ENCODE results near the gene ATRAID. TPM values are rescaled to one million over a fixed set of nuclear protein-coding genes. Genes with fewer than 3 reads are reported as not detected.

Gene ATRAID
- total and polyA plus RNA-seq, 2 of the 8 experiments (the other 6 are each of a cell fraction or from before 2014, with no cell fraction given): 109 to 280 TPM

GRCh38 chr2:27256855-27257454 lies 45.1 kb downstream of the ATRAID start:
- no peak overlapping the region for H4K91ac ChIP-seq (replicated peaks; ENCODE audit: insufficient read length, low read length)
- no peak overlapping the region for H2BK12ac ChIP-seq (ENCODE audit: low read depth, low read length)
- no peak overlapping the region for H2BK15ac ChIP-seq (ENCODE audit: low read length)
- H3K36me3 ChIP-seq (ENCODE audit: control insufficient read depth in 2 of 4, insufficient read depth in 4 of 4, low read length in 3 of 4): no peaks in the 10 kb centered on the region
- no peak overlapping the region for H4K5ac ChIP-seq (ENCODE audit: insufficient read length, low read depth, low read length)
- H2AFZ ChIP-seq (ENCODE audit: low read length): no peak overlapping the region
- H3K27me3 ChIP-seq (replicated peaks in 1 of 4; ENCODE audit: control insufficient read depth in 3 of 4, extremely low read depth in 1 of 4, insufficient read depth in 3 of 4, low read length in 3 of 4): peaks cover 10 to 22% (median 18%) of the 10 kb centered on the region in 4 experiments
- no peak overlapping the region for H3K14ac ChIP-seq (ENCODE audit: insufficient read length)
- ChIA-PET CTCF (ENCODE audit: partially characterized antibody) (interaction anchor here (0.9 to 5.6 kb wide), 4 partner anchors 9 to 46 kb away, joined by 3 to 64 read pairs (median 6); partner anchors contain the start of gene TRIM54), POLR2A (ENCODE audit: partially characterized antibody) (interaction anchor here (0.6 to 32.6 kb wide), 4 partner anchors 8 to 44 kb away, joined by 3 to 835 read pairs (median 27); partner anchors contain the start of genes CAD and SLC5A6)
- H2BK5ac ChIP-seq (ENCODE audit: low read depth, low read length): no peak overlapping the region
- no peaks in the 10 kb centered on the region for H3K9me3 ChIP-seq (ENCODE audit: insufficient read depth in 2 of 2, low read depth in 1 of 2, low read length in 1 of 2)
- H2AK5ac ChIP-seq (ENCODE audit: low read depth, low read length): no peak overlapping the region
- DNase-seq (ENCODE audit: low read depth in 1 of 2, low spot score in 2 of 2) (no peak), FAIRE-seq (no peak)
- H3K18ac ChIP-seq (ENCODE audit: extremely low read depth, low read length): no peak overlapping the region
- H4K8ac ChIP-seq (ENCODE audit: extremely low read depth, insufficient read depth, low read length): no peak overlapping the region
- no peak overlapping the region for H3K4me2 ChIP-seq (ENCODE audit: insufficient read depth in 1 of 2, low read depth in 2 of 2, low read length in 2 of 2)
- H3K4me3 ChIP-seq (ENCODE audit: extremely low read depth in 1 of 4, insufficient read depth in 2 of 4, low read depth in 3 of 4, low read length in 4 of 4): no peak overlapping the region
- no peak overlapping the region for H3K56ac ChIP-seq (replicated peaks; ENCODE audit: insufficient read length, low read depth, low read length)
- H3K79me2 ChIP-seq (ENCODE audit: control insufficient read depth in 1 of 2, insufficient read depth in 2 of 2, low read length in 2 of 2): peaks cover 0 to 2% of the 10 kb centered on the region in 2 experiments; a peak in 1 of 4 replicates
- no peak overlapping the region for H3K27ac ChIP-seq (ENCODE audit: low read depth, low read length)
- no peak for TF ChIP-seq POLR2A (IDR thresholded peaks at IDR 0.05; ENCODE audit: control extremely low read depth in 1 of 2, low read depth in 2 of 2, low read length in 2 of 2)
- no peak for TF ChIP-seq ASH2L (IDR thresholded peaks at IDR 0.05; ENCODE audit: low read length)
- no peak for TF ChIP-seq PHF8 (conservative IDR thresholded peaks at IDR 0.05; ENCODE audit: low read depth, low read length)
- peaks cover under 1 to 8% (median 6%) of the 10 kb centered on the region in 4 experiments; a peak in 6 of 7 replicates for H3K4me1 ChIP-seq (replicated peaks in 1 of 4; ENCODE audit: control insufficient read depth in 3 of 4, insufficient read depth in 4 of 4, low read length in 3 of 4)
- no peak overlapping the region for H3K4ac ChIP-seq (replicated peaks; ENCODE audit: insufficient read length, low read depth, low read length)
- H2BK120ac ChIP-seq (replicated peaks; ENCODE audit: low read depth, low read length): no peak overlapping the region
- H3K23me2 ChIP-seq (ENCODE audit: low read depth, low read length): no peaks in the 10 kb centered on the region; the same call in 1 of the 2 replicates
- no peaks in the 10 kb centered on the region for H3K79me1 ChIP-seq (ENCODE audit: low read depth, low read length)
- WGBS, 2 experiments (ENCODE audit: extremely low coverage in 1 of 2, insufficient coverage in 1 of 2, insufficient read length in 1 of 2, insufficient replicate concordance in 2 of 2, low coverage in 1 of 2, low lambda C conversion rate in 2 of 2, missing lambda C conversion rate in 1 of 2): 89% methylated on average over 7 of the region's 7 CpGs; no CpG with 5 or more reads in 1 of the 2 experiments
- H4K20me1 ChIP-seq (replicated peaks in 1 of 2; ENCODE audit: control insufficient read depth in 1 of 2, insufficient read depth in 2 of 2, low read length in 2 of 2): peaks cover 0 to 11% of the 10 kb centered on the region in 2 experiments
- no peak overlapping the region for H2BK20ac ChIP-seq (ENCODE audit: low read length)
- H3K23ac ChIP-seq (ENCODE audit: insufficient read length): no peak overlapping the region
- H3K9ac ChIP-seq (replicated peaks in 1 of 4; ENCODE audit: extremely low read depth in 1 of 4, low read depth in 3 of 4, low read length in 3 of 4): no peak overlapping the region

Measured in H1 (cell line).